IPS-18c (cell line): Measurements from ENCODE around the gene LHX3.

Source experiments
- H3K4me3 ChIP-seq: 2 replicates; pipeline ENCODE4 v1.7.0; 2013; ENCODE audit warnings: low read depth, mild to moderate bottlenecking, low read length, moderate library complexity; ENCODE audit not compliant: insufficient read depth
- H3K9me3 ChIP-seq: one replicate; pipeline ENCODE4 v1.6.1; 2013; ENCODE audit warnings: mild to moderate bottlenecking, low read length, moderate library complexity; ENCODE audit not compliant: control insufficient read depth, insufficient read depth

Gene LHX3

GRCh38 chr9:136202454-136203407, 2.2 kb downstream of the LHX3 start:
- Histone ChIP-seq H3K9me3 (no peaks in the 10 kb centered on the region), H3K4me3 (peak overlapping the region; percentile 20; the same call in 1 of the 2 replicates)

GRCh38 chr9:136201609-136202453, 3.1 kb downstream of the LHX3 start:
- Histone ChIP-seq H3K4me3 (no peak overlapping the region), H3K9me3 (no peaks in the 10 kb centered on the region)

- Histone ChIP-seq H3K4me3 (no peak overlapping the region), H3K9me3 (no peaks in the 10 kb centered on the region)
Measured at GRCh38 chr9:136201174-136201573, 3.8 kb downstream of the LHX3 start.

GRCh38 chr9:136200424-136200823, 4.5 kb downstream of the LHX3 start:
- Histone ChIP-seq H3K4me3 (no peak overlapping the region), H3K9me3 (no peaks in the 10 kb centered on the region)

GRCh38 chr9:136199391-136200288, 5.3 kb downstream of the LHX3 start:
- Histone ChIP-seq H3K4me3 (no peak overlapping the region), H3K9me3 (no peaks in the 10 kb centered on the region)

GRCh38 chr9:136198605-136199083, 6.3 kb downstream of the LHX3 start:
- Histone ChIP-seq H3K9me3 (no peaks in the 10 kb centered on the region), H3K4me3 (peak overlapping the region; percentile 15; the same call in 1 of the 2 replicates)

- H3K4me3 ChIP-seq: peak overlapping the region; percentile 15; the same call in 1 of the 2 replicates
- no peaks in the 10 kb centered on the region for H3K9me3 ChIP-seq
Measured at GRCh38 chr9:136197930-136198604, 6.9 kb downstream of the LHX3 start.

- H3K4me3 ChIP-seq: no peak overlapping the region
- H3K9me3 ChIP-seq: no peaks in the 10 kb centered on the region
Measured at GRCh38 chr9:136197084-136197875, 7.6 kb downstream of the LHX3 start.

GRCh38 chr9:136196404-136197083, 8.4 kb downstream of the LHX3 start:
- Histone ChIP-seq H3K4me3 (no peak overlapping the region), H3K9me3 (no peaks in the 10 kb centered on the region)

GRCh38 chr9:136194540-136194939, 10.4 kb downstream of the LHX3 start:
- H3K9me3 ChIP-seq: no peaks in the 10 kb centered on the region
- no peak overlapping the region for H3K4me3 ChIP-seq

- Histone ChIP-seq H3K9me3 (no peaks in the 10 kb centered on the region), H3K4me3 (peak overlapping the region; percentile 3; the same call in 1 of the 2 replicates)
Measured at GRCh38 chr9:136193891-136194279, 11.0 kb downstream of the LHX3 start.

- Histone ChIP-seq H3K9me3 (no peaks in the 10 kb centered on the region), H3K4me3 (peak overlapping the region; percentile 24; the same call in 1 of the 2 replicates)
Measured at GRCh38 chr9:136193127-136193890, 11.6 kb downstream of the LHX3 start.

GRCh38 chr9:136192289-136193126, 12.4 kb downstream of the LHX3 start:
- no peaks in the 10 kb centered on the region for H3K9me3 ChIP-seq
- peak overlapping the region; percentile 24; the same call in 1 of the 2 replicates for H3K4me3 ChIP-seq

GRCh38 chr9:136191960-136192286, 13.0 kb downstream of the LHX3 start:
- Histone ChIP-seq H3K9me3 (no peaks in the 10 kb centered on the region), H3K4me3 (no peak overlapping the region; the same call in 1 of the 2 replicates)
